GM13976 (cell line): ENCODE results near the gene GCHFR.

Source experiments
- DNase-seq: peaks from one replicate; pipeline ENCODE4 v3.0.0; 2012; ENCODE audit warnings: low spot score
- CTCF ChIP-seq: IDR thresholded peaks from 2 replicates; pipeline ENCODE4 v1.5.1; 2012; ENCODE audit warnings: borderline replicate concordance, mild to moderate bottlenecking; ENCODE audit not compliant: insufficient read depth; ENCODE audit errors: extremely low read depth, missing control alignments, control extremely low read depth
- in situ Hi-C: fragments of 300-500 bp; cut with MboI; formaldehyde crosslinking; loops from one replicate; pipeline ENCODE4 v1.12.0; 2022; ENCODE audit warnings: low sequenced_read_pairs, mixed read lengths, inconsistent platforms; ENCODE audit not compliant: unreplicated experiment

The GCHFR gene

GRCh38 chr15:40785814-40786213 lies 21.9 kb downstream of the GCHFR start:
- in situ Hi-C loops, result no loop called here
- no peak for DNase-seq

GRCh38 chr15:40787344-40787841 lies 23.5 kb downstream of the GCHFR start:
- TF ChIP-seq CTCF, result no peak
- DNase-seq, result no peak
- in situ Hi-C loops, result no loop called here

More at GRCh38 chr15:40785814-40786213, 21.9 kb downstream of the GCHFR start:
- TF ChIP-seq CTCF, result no peak

GRCh38 chr15:40787991-40788390 lies 24.1 kb downstream of the GCHFR start:
- no peak for TF ChIP-seq CTCF
- in situ Hi-C loops, result no loop called here
- DNase-seq, result no peak

GRCh38 chr15:40789119-40789518 lies 25.3 kb downstream of the GCHFR start:
- no peak for TF ChIP-seq CTCF
- no peak for DNase-seq
- in situ Hi-C loops, result no loop called here

GRCh38 chr15:40789999-40790398 lies 26.1 kb downstream of the GCHFR start:
- no peak for TF ChIP-seq CTCF
- in situ Hi-C loops, result no loop called here
- DNase-seq, result no peak

- DNase-seq, result no peak
- in situ Hi-C loops, result no loop called here
- TF ChIP-seq CTCF, result no peak
These were observed 26.9 kb downstream of the GCHFR start for GRCh38 chr15:40790718-40791117.

GRCh38 chr15:40792394-40792793 lies 28.5 kb downstream of the GCHFR start:
- no peak for DNase-seq
- TF ChIP-seq CTCF, result no peak
- in situ Hi-C loops, result no loop called here
